ENCODE data around the gene CDH5. TPM values are rescaled to one million over a fixed set of nuclear protein-coding genes. Genes with fewer than 3 reads are reported as not detected.

CDH5 gene
- total and polyA plus RNA-seq, 4 donors: 5.5 to 21.9 (median 17.5) TPM

GRCh38 chr16:66416939-66417700, 50.6 kb downstream of the CDH5 start:
- 89% methylated on average over 9 of the region's 9 CpGs for WGBS
- H3K4me3 ChIP-seq (ENCODE audit: low read depth in 1 of 3, low read length in 3 of 3): no peak overlapping the region
- TF ChIP-seq HNF4A (conservative IDR thresholded peaks at IDR 0.05): no peak
- no peak overlapping the region for H3K27ac ChIP-seq (ENCODE audit: low read depth in 1 of 2, low read length in 2 of 2)
- H3K27me3 ChIP-seq (ENCODE audit: control insufficient read depth in 4 of 4, insufficient read depth in 4 of 4, low read length in 3 of 4): no peaks in the 10 kb centered on the region
- no peaks in the 10 kb centered on the region for H3K36me3 ChIP-seq (ENCODE audit: control insufficient read depth in 4 of 4, insufficient read depth in 3 of 4, low read depth in 1 of 4, low read length in 3 of 4)
- no peak overlapping the region for H3K9ac ChIP-seq (ENCODE audit: low read depth in 1 of 2, low read length in 2 of 2)
- H3K4me1 ChIP-seq (ENCODE audit: control insufficient read depth in 4 of 4, insufficient read depth in 4 of 4, low read length in 3 of 4): no peaks in the 10 kb centered on the region
- peaks cover 0 to 3% (median 2%) of the 10 kb centered on the region in 4 donors for H3K9me3 ChIP-seq (ENCODE audit: control insufficient read depth in 4 of 4, low read length in 3 of 4)
- DNase-seq (ENCODE audit: low spot score): no peak

- Histone ChIP-seq H3K9me3 (ENCODE audit: control insufficient read depth in 4 of 4, low read length in 3 of 4) (no peaks in the 10 kb centered on the region), H3K27me3 (ENCODE audit: control insufficient read depth in 4 of 4, insufficient read depth in 4 of 4, low read length in 3 of 4) (no peaks in the 10 kb centered on the region), H3K4me1 (ENCODE audit: control insufficient read depth in 4 of 4, insufficient read depth in 4 of 4, low read length in 3 of 4) (no peaks in the 10 kb centered on the region), H3K27ac (ENCODE audit: low read depth in 1 of 2, low read length in 2 of 2) (no peak overlapping the region), H3K4me3 (ENCODE audit: low read depth in 1 of 3, low read length in 3 of 3) (no peak overlapping the region), H3K36me3 (ENCODE audit: control insufficient read depth in 4 of 4, insufficient read depth in 3 of 4, low read depth in 1 of 4, low read length in 3 of 4) (no peaks in the 10 kb centered on the region), H3K9ac (ENCODE audit: low read depth in 1 of 2, low read length in 2 of 2) (no peak overlapping the region)
- TF ChIP-seq REST (IDR thresholded peaks at IDR 0.05): no peak
- TF ChIP-seq RXRA (IDR thresholded peaks at IDR 0.05): no peak
- TF ChIP-seq FOXA1 (IDR thresholded peaks at IDR 0.05): no peak
- TF ChIP-seq NR2F2 (IDR thresholded peaks at IDR 0.05): no peak
- no peak for TF ChIP-seq MAX (IDR thresholded peaks at IDR 0.05)
- no peak for TF ChIP-seq FOXA2 (IDR thresholded peaks at IDR 0.05)
- no peak for TF ChIP-seq GABPA (IDR thresholded peaks at IDR 0.05 in 1 of 2, conservative IDR thresholded peaks at IDR 0.05 in 1 of 2)
- TF ChIP-seq ATF3 (IDR thresholded peaks at IDR 0.05): no peak
- DNase-seq (ENCODE audit: low spot score): no peak
- 86% methylated on average over 9 of the region's 9 CpGs for WGBS
Observed at GRCh38 chr16:66418165-66418962, 51.9 kb downstream of the CDH5 start.

GRCh38 chr16:66419527-66419926, 53.0 kb downstream of the CDH5 start:
- H3K27me3 ChIP-seq (ENCODE audit: control insufficient read depth in 4 of 4, insufficient read depth in 4 of 4, low read length in 3 of 4): no peaks in the 10 kb centered on the region
- DNase-seq (ENCODE audit: low spot score): no peak
- WGBS: 65% methylated on average over 3 of the region's 3 CpGs
- no peaks in the 10 kb centered on the region for H3K9me3 ChIP-seq (ENCODE audit: control insufficient read depth in 4 of 4, low read length in 3 of 4)
- no peaks in the 10 kb centered on the region for H3K36me3 ChIP-seq (ENCODE audit: control insufficient read depth in 4 of 4, insufficient read depth in 3 of 4, low read depth in 1 of 4, low read length in 3 of 4)
- no peaks in the 10 kb centered on the region for H3K4me1 ChIP-seq (ENCODE audit: control insufficient read depth in 4 of 4, insufficient read depth in 4 of 4, low read length in 3 of 4)
- H3K4me3 ChIP-seq (ENCODE audit: low read depth in 1 of 3, low read length in 3 of 3): no peak overlapping the region
- no peak overlapping the region for H3K9ac ChIP-seq (ENCODE audit: low read depth in 1 of 2, low read length in 2 of 2)
- no peak overlapping the region for H3K27ac ChIP-seq (ENCODE audit: low read depth in 1 of 2, low read length in 2 of 2)
- TF ChIP-seq REST (IDR thresholded peaks at IDR 0.05): no peak
- no peak for TF ChIP-seq HNF4A (conservative IDR thresholded peaks at IDR 0.05)
- TF ChIP-seq YY1 (IDR thresholded peaks at IDR 0.05): no peak
- TF ChIP-seq CTCF (IDR thresholded peaks at IDR 0.05; ENCODE audit: low read depth, low read length, missing input control): no peak
- TF ChIP-seq ATF3 (IDR thresholded peaks at IDR 0.05): no peak
- no peak for TF ChIP-seq SP1 (IDR thresholded peaks at IDR 0.05)
- no peak for TF ChIP-seq RXRA (IDR thresholded peaks at IDR 0.05)
- TF ChIP-seq JUND (IDR thresholded peaks at IDR 0.05): no peak
